MM.1S (cell line): ENCODE data around the gene RBPMS2.

Source experiments
- DNase-seq: peaks from one replicate; pipeline ENCODE4 v3.0.0-alpha.2; 2015
- H2AFZ ChIP-seq: fragments of 300-600 bp; sonication (generic); 2 replicates; pipeline ENCODE4 v1.6.0; 2016; ENCODE audit warnings: antibody characterized with exemption, low read length
- H3F3A ChIP-seq: fragments of 300-600 bp; sonication (generic); 2 replicates; pipeline ENCODE4 v1.6.1; 2016; ENCODE audit warnings: mild to moderate bottlenecking, antibody characterized with exemption, low read length, moderate library complexity, mixed read lengths; ENCODE audit not compliant: insufficient read depth
- H3K27ac ChIP-seq: fragments of 300-600 bp; sonication (generic); 2 replicates; pipeline ENCODE4 v1.5.1; 2016; ENCODE audit warnings: mild to moderate bottlenecking, low read length
- H3K27me3 ChIP-seq: fragments of 300-600 bp; sonication (generic); replicated peaks from 2 replicates; pipeline ENCODE4 v1.6.0; 2016; ENCODE audit warnings: low read length; ENCODE audit not compliant: insufficient read depth
- H3K36me3 ChIP-seq: fragments of 300-600 bp; sonication (generic); replicated peaks from 2 replicates; pipeline ENCODE4 v1.6.1; 2016; ENCODE audit warnings: mild to moderate bottlenecking, low read length, mixed read lengths; ENCODE audit not compliant: insufficient read depth
- H3K4me1 ChIP-seq: fragments of 300-600 bp; sonication (generic); 2 replicates; pipeline ENCODE4 v1.6.1; 2016; ENCODE audit warnings: low read length, mixed read lengths
- H3K4me2 ChIP-seq: fragments of 300-600 bp; sonication (generic); 2 replicates; pipeline ENCODE4 v1.6.0; 2016; ENCODE audit warnings: low read depth, low read length
- H3K4me3 ChIP-seq: fragments of 300-600 bp; sonication (generic); 2 replicates; pipeline ENCODE4 v1.5.1; 2016; ENCODE audit warnings: low read length, mixed read lengths
- H3K79me2 ChIP-seq: fragments of 300-600 bp; sonication (generic); 2 replicates; pipeline ENCODE4 v1.6.1; 2016; ENCODE audit warnings: mixed run types, low read length, mixed read lengths
- H3K9ac ChIP-seq: fragments of 300-600 bp; sonication (generic); 2 replicates; pipeline ENCODE4 v1.6.1; 2016; ENCODE audit warnings: low read length, mixed read lengths
- H3K9me2 ChIP-seq: fragments of 300-600 bp; sonication (generic); replicated peaks from 2 replicates; pipeline ENCODE4 v1.6.1; 2016; ENCODE audit warnings: mild to moderate bottlenecking, low read length, mixed read lengths; ENCODE audit not compliant: insufficient read depth
- H3K9me3 ChIP-seq: fragments of 300-600 bp; sonication (generic); replicated peaks from 2 replicates; pipeline ENCODE4 v1.6.1; 2016; ENCODE audit warnings: mild to moderate bottlenecking, low read length, mixed read lengths; ENCODE audit not compliant: insufficient read depth
- H4K20me1 ChIP-seq: fragments of 300-600 bp; sonication (generic); 2 replicates; pipeline ENCODE4 v1.6.1; 2016; ENCODE audit warnings: mild to moderate bottlenecking, low read length, moderate library complexity, mixed read lengths; ENCODE audit not compliant: insufficient read depth
- EZH2 ChIP-seq: fragments of 300-600 bp; sonication (generic); optimal IDR thresholded peaks from 2 replicates; pipeline ENCODE3; 2017; ENCODE audit warnings: low read depth, mild to moderate bottlenecking, antibody characterized with exemption, low read length, mixed read lengths
- EZH2phosphoT487 ChIP-seq: fragments of 300-600 bp; sonication (generic); IDR thresholded peaks from 2 replicates; pipeline ENCODE4 v1.6.1; 2018; ENCODE audit warnings: antibody characterized with exemption, low read length
- TF ChIP-seq, protein P1 (sequence below): fragments of 300-600 bp; sonication (generic); IDR thresholded peaks from 2 replicates; pipeline ENCODE4 v1.5.1; 2016; ENCODE audit warnings: antibody characterized with exemption, low read length, mixed read lengths

Gene RBPMS2

DNA sequence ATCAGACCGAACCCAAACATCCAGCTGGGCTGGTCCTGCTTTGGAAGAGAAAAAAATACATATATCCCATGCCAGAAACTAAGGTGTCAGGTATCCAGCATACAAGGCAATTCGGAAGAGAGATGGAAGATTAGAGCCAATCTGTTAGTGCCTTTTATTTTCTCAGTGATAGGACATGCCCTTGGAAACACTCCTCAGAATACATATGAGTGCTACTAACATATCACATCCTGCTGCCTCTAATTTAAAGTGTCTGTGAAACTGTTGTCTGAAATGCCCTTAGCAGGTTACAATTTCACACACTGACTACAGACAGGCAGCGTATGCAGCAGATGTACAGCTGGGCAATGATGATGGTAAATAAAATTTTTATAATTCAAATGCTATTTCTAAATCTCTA lies 78.9 kb downstream of the RBPMS2 start:
- Histone ChIP-seq H3K36me3 (no peaks in the 10 kb centered on the region), H4K20me1 (no peaks in the 10 kb centered on the region; the same call in 1 of the 2 replicates)

DNA sequence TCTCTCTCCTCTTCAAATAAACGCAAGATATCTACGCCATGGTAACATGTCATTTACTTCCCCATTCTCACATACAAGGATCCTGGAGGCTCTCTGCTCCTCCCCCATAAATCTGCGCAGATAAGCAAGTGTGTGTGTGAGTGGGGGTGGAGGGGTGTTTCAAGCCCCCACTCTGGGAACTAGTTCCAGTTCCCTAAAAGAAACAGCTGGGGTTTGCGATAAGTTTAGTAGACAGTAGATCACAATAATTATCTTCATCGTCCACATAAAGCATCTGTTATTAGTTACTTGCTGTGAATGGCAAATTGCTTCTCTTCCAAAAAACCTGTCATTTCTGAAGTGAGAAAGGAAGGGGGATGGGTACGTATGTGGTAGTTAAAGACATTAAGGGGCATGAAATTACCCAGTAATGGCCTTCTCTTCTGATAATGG lies 79.8 kb downstream of the RBPMS2 start:
- H3K4me2 ChIP-seq = no peak overlapping the region
- no peak overlapping the region for H3K4me3 ChIP-seq
- H3K27ac ChIP-seq = no peak overlapping the region
- no peaks in the 10 kb centered on the region for H3K36me3 ChIP-seq
- no peak overlapping the region for H3K9ac ChIP-seq
- H2AFZ ChIP-seq = no peak overlapping the region
- no peaks in the 10 kb centered on the region for H3K27me3 ChIP-seq
- H3K9me2 ChIP-seq = no peaks in the 10 kb centered on the region
- H3K4me1 ChIP-seq = 0 out of 2 replicates have a peak, but pooled peaks cover 6% of the 10 kb centered on the region
- no peaks in the 10 kb centered on the region for H3K9me3 ChIP-seq
- no peaks in the 10 kb centered on the region for H3F3A ChIP-seq
- TF ChIP-seq EZH2 (no peak), EZH2phosphoT487 (no peak)
- TF ChIP-seq, protein P1, sequence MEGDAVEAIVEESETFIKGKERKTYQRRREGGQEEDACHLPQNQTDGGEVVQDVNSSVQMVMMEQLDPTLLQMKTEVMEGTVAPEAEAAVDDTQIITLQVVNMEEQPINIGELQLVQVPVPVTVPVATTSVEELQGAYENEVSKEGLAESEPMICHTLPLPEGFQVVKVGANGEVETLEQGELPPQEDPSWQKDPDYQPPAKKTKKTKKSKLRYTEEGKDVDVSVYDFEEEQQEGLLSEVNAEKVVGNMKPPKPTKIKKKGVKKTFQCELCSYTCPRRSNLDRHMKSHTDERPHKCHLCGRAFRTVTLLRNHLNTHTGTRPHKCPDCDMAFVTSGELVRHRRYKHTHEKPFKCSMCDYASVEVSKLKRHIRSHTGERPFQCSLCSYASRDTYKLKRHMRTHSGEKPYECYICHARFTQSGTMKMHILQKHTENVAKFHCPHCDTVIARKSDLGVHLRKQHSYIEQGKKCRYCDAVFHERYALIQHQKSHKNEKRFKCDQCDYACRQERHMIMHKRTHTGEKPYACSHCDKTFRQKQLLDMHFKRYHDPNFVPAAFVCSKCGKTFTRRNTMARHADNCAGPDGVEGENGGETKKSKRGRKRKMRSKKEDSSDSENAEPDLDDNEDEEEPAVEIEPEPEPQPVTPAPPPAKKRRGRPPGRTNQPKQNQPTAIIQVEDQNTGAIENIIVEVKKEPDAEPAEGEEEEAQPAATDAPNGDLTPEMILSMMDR = no peak
- DNase-seq = no peak
- H3K79me2 ChIP-seq = peaks cover 66% of the 10 kb centered on the region
- H4K20me1 ChIP-seq = no peaks in the 10 kb centered on the region; the same call in 1 of the 2 replicates

More for the DNA sequence above, 78.9 kb downstream of the RBPMS2 start:
- Histone ChIP-seq H3K27me3 (no peaks in the 10 kb centered on the region), H3K27ac (no peak overlapping the region), H2AFZ (no peak overlapping the region), H3K79me2 (peaks cover 75% of the 10 kb centered on the region), H3K4me1 (peaks cover 13% of the 10 kb centered on the region), H3K4me3 (no peak overlapping the region), H3K9me3 (no peaks in the 10 kb centered on the region), H3K4me2 (no peak overlapping the region), H3F3A (peaks cover 3% of the 10 kb centered on the region; the same call in 1 of the 2 replicates), H3K9ac (no peak overlapping the region), H3K9me2 (no peaks in the 10 kb centered on the region)
- no peak for DNase-seq
- TF ChIP-seq, protein P1 = no peak
- no peak for TF ChIP-seq EZH2phosphoT487
- TF ChIP-seq EZH2 = no peak

DNA sequence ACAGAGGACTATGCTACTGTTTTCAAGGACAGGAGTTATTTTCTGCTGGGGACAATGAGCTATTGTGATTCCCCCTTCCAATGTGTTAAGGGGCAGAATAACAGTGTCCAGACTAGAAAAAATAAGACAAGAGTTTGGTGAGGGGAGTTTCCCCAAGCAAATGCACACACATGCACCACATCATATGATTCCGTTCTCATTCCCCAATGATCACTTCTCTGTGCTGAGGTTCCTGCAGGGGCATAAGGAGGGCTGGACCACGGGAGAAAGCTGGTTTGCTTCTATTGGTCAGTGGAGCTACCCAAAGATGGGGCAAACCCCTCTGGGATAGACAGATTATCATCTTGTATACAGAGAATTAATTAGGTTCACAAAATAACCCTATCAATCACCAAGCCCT lies 80.6 kb downstream of the RBPMS2 start:
- no peaks in the 10 kb centered on the region for H3K9me2 ChIP-seq
- H3K9me3 ChIP-seq = no peaks in the 10 kb centered on the region
- no peaks in the 10 kb centered on the region for H3K27me3 ChIP-seq
- DNase-seq = no peak
- H2AFZ ChIP-seq = no peak overlapping the region
- H3K79me2 ChIP-seq = peaks cover 59% of the 10 kb centered on the region
- H3K4me1 ChIP-seq = 0 out of 2 replicates have a peak, but pooled peaks cover 6% of the 10 kb centered on the region
- no peak for TF ChIP-seq EZH2phosphoT487
- TF ChIP-seq, protein P1 = no peak
- TF ChIP-seq EZH2 = no peak
- H3K9ac ChIP-seq = no peak overlapping the region
- H3K4me3 ChIP-seq = no peak overlapping the region
- H4K20me1 ChIP-seq = no peaks in the 10 kb centered on the region; the same call in 1 of the 2 replicates
- H3F3A ChIP-seq = no peaks in the 10 kb centered on the region
- no peaks in the 10 kb centered on the region for H3K36me3 ChIP-seq
- H3K27ac ChIP-seq = no peak overlapping the region
- H3K4me2 ChIP-seq = no peak overlapping the region
